ENCODE results near the gene SLC9A8. TPM values are rescaled to one million over a fixed set of nuclear protein-coding genes. Genes with fewer than 3 reads are reported as not detected.
"Not testable (repeated sequence)": the region's sequence is repeated elsewhere in the genome, so short reads cannot be mapped to it uniquely, and the experiment has no call there.

SLC9A8 gene
- total RNA-seq, 1 donor from 2014 or later: 8.8 TPM

DNA sequence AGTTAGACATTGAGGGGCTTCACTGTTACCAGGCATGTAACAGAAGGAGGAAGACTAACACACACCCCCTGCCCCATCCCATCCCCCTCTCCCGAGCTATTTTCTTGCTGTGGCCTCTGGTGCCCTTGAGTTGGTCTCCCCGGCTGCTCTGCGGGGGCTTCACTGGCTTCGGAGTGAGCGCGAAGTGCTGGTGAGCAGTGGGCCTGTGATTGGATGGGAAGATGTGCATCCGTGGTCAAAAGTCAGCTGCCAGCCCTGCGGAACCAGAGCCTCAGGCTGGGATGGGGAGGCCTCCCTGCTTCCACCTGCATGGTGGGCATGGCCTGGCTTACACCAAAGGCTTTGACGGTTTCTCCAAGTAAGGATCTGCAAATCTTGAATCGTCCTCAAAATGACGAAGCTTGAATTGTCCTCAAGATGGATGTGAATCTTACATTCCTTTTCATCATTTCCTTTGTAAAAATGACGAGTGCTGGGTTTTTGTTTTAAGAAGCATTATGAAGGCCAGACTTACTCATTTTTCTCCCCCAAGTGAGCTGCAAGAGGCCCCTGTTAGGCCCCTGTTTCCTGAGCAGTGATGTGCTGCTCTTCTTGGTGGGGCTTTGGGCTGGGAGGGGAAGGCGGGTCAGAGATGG lies 79.0 kb downstream of the SLC9A8 start:
- TF ChIP-seq POLR2AphosphoS5 (IDR thresholded peaks at IDR 0.05; ENCODE audit: insufficient read depth in 1 of 2, low read depth in 1 of 2) (no peak), POLR2A (IDR thresholded peaks at IDR 0.05) (no peak)
- TF ChIP-seq, protein P1, sequence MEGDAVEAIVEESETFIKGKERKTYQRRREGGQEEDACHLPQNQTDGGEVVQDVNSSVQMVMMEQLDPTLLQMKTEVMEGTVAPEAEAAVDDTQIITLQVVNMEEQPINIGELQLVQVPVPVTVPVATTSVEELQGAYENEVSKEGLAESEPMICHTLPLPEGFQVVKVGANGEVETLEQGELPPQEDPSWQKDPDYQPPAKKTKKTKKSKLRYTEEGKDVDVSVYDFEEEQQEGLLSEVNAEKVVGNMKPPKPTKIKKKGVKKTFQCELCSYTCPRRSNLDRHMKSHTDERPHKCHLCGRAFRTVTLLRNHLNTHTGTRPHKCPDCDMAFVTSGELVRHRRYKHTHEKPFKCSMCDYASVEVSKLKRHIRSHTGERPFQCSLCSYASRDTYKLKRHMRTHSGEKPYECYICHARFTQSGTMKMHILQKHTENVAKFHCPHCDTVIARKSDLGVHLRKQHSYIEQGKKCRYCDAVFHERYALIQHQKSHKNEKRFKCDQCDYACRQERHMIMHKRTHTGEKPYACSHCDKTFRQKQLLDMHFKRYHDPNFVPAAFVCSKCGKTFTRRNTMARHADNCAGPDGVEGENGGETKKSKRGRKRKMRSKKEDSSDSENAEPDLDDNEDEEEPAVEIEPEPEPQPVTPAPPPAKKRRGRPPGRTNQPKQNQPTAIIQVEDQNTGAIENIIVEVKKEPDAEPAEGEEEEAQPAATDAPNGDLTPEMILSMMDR (IDR thresholded peaks at IDR 0.05): no peak
- no peaks in the 10 kb centered on the region for H3K9me3 ChIP-seq
- no peak for DNase-seq (ENCODE audit: extremely low spot score in 2 of 2)
- H3K36me3 ChIP-seq: peaks cover 0 to 12% of the 10 kb centered on the region in 2 donors
- H3K4me1 ChIP-seq: peaks cover 12% of the 10 kb centered on the region
- intact Hi-C loops (cut with DNase I): no loop called here
- H3K27ac ChIP-seq: no peak overlapping the region
- H3K4me3 ChIP-seq: no peak overlapping the region
- no peaks in the 10 kb centered on the region for H3K27me3 ChIP-seq

DNA sequence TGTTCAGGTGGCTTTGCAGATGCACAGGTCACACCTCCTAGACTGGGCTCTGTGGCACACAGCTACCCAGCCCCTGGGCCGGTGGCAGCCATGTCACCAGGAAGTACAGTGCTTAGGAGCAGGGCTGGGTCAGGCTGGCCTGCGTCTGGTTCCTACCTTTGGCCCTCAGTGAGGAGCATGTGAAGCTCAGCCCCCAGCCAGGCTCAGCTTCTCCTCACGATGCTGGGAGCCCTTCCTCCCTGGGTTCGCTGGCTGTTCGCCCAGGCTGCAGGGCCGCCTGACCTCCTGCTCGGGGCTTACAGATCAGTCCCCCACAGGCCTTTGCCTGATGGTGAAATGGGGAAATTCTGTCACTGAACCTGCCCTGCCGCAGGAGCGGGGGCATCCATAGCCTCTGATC lies 79.6 kb downstream of the SLC9A8 start:
- H3K4me3 ChIP-seq: no peak overlapping the region
- H3K9me3 ChIP-seq: no peaks in the 10 kb centered on the region
- H3K4me1 ChIP-seq: peaks cover 12% of the 10 kb centered on the region
- H3K36me3 ChIP-seq: peaks cover 0 to 11% of the 10 kb centered on the region in 2 donors
- DNase-seq (ENCODE audit: extremely low spot score in 2 of 2): no peak
- intact Hi-C loops (cut with DNase I): no loop called here
- no peaks in the 10 kb centered on the region for H3K27me3 ChIP-seq
- no peak overlapping the region for H3K27ac ChIP-seq
- TF ChIP-seq, protein P1 (IDR thresholded peaks at IDR 0.05): no peak
- no peak for TF ChIP-seq POLR2AphosphoS5 (IDR thresholded peaks at IDR 0.05; ENCODE audit: insufficient read depth in 1 of 2, low read depth in 1 of 2)
- TF ChIP-seq POLR2A (IDR thresholded peaks at IDR 0.05): no peak

DNA sequence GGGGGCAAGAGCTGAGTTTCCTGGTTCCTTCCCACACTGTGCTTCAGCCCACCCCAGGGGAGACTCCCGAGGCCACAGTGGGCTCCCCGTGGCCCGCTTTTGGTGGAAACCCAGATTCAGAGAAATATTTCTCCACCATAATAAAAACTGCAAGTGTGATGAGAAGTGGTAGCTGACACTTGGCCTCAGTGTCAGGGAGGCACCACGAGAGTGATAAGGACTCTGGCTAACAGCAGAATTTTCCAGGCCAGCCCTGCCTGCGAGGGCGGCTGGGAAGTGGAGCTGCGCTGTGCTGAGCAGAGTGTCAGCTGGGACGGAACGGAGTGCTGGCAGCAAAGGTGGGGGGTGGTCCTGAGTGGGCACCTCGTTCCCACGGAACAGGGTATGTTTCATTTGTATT lies 80.2 kb downstream of the SLC9A8 start:
- no peak overlapping the region for H3K4me3 ChIP-seq
- no peaks in the 10 kb centered on the region for H3K9me3 ChIP-seq
- peaks cover 8% of the 10 kb centered on the region for H3K4me1 ChIP-seq
- TF ChIP-seq POLR2AphosphoS5 (IDR thresholded peaks at IDR 0.05; ENCODE audit: insufficient read depth in 1 of 2, low read depth in 1 of 2): no peak
- TF ChIP-seq POLR2A (IDR thresholded peaks at IDR 0.05): no peak
- TF ChIP-seq, protein P1 (IDR thresholded peaks at IDR 0.05): no peak
- H3K27me3 ChIP-seq: no peaks in the 10 kb centered on the region
- DNase-seq (ENCODE audit: extremely low spot score in 2 of 2): no peak
- H3K27ac ChIP-seq: no peak overlapping the region
- intact Hi-C loops (cut with DNase I): no loop called here
- peaks cover 0 to 6% of the 10 kb centered on the region in 2 donors for H3K36me3 ChIP-seq

DNA sequence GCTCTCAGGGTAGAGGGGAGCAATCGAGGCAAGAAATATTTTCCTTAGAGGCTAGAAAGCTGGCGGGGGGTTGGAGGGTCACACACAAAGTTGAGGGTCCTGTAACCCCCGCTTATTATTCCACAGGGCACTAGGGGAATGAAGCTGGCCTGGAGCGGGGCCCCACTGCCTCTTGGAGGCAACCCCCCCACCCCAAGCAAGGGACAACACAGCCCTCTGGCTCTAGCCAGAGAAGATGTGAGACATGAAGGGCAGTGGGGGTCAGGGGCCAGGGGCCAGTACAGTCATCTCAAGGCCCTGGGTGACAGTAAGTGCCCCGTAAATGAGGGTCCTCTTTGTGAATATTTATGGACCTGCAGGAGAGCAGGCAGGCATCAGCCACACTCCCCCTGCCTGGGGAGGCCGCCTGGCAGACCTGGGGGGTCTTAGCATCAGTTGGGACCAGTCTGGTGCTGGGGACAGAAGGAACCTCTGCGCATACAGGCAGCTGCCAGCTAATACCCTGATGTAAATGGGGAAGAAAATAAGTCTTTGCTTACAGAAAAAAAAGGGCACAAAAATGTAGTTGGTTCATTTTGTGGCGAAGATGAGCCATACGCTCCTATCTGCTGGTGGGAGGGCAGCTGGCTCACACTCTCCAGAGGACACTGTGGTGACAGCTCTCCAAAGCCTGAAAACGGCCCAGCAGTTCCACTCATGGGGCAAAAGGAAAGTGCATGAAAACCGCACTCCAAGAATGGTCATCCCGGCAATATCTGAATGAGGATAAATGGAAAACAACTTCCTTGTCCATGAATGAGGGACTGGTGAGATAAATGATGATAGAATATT lies 80.8 kb downstream of the SLC9A8 start:
- Histone ChIP-seq H3K27ac (no peak overlapping the region), H3K9me3 (no peaks in the 10 kb centered on the region), H3K36me3 (no peaks in the 10 kb centered on the region), H3K27me3 (no peaks in the 10 kb centered on the region), H3K4me3 (no peak overlapping the region), H3K4me1 (peaks cover 1% of the 10 kb centered on the region)
- TF ChIP-seq POLR2A (IDR thresholded peaks at IDR 0.05) (no peak), POLR2AphosphoS5 (IDR thresholded peaks at IDR 0.05; ENCODE audit: insufficient read depth in 1 of 2, low read depth in 1 of 2) (no peak)
- TF ChIP-seq, protein P1 (IDR thresholded peaks at IDR 0.05): no peak
- intact Hi-C loops (cut with DNase I): no loop called here
- no peak for DNase-seq (ENCODE audit: extremely low spot score in 2 of 2)

DNA sequence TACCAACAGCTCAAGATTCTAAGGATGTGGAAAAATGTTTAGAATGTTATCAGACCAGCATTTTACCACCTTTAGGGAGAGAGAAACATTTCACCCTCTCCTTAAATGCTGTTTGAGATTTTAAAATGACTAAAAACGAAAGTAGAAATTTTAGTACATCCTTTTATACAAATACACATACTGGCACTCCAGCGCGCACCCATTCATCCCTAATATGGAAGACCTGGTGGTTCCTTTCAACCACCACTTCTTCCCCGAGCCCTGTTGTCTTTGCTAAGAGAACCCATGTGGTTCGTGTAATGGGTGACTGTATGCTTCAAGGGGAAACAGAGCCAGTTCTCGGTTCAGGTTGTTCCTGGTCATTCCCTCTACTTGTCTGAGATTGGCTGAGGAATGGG lies 81.4 kb downstream of the SLC9A8 start:
- no peak overlapping the region for H3K4me3 ChIP-seq

DNA sequence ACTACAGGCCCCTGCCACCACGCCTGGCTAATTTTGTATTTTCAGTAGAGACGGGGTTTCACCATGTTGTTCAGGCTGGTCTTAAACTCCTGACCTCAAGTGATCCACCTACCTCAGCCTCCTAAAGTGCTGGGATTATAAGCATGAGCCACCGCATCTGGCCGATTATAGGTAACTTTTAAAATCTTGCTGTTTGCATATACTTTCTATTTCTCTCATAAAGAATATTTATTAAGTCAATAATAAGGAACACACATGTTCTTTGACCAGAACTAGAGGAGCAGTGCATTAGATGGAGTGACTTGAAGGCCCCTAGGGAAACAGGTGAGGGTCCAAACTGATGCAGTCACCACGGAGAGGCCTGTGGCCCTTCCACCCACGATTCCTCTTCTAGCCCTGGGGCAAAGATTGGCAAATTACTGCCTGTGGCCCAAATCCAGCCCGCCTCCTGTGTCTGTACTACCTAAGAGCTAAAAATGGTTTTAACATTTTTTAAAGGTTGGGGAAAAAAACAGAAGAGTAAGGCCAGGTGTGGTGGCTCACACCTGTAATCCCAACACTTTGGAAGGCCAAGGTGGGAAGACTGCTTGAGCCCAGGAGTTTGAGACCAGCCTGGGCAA lies 83.0 kb downstream of the SLC9A8 start:
- H3K4me3 ChIP-seq; H3K9me3 ChIP-seq; H3K36me3 ChIP-seq; DNase-seq (ENCODE audit: extremely low spot score in 2 of 2); H3K27me3 ChIP-seq; intact Hi-C loops (cut with DNase I); H3K4me1 ChIP-seq; H3K27ac ChIP-seq: not testable (repeated sequence)

More for the DNA sequence above, 81.4 kb downstream of the SLC9A8 start:
- Histone ChIP-seq H3K4me1 (no peaks in the 10 kb centered on the region), H3K27ac (no peak overlapping the region), H3K9me3 (no peaks in the 10 kb centered on the region), H3K36me3 (no peaks in the 10 kb centered on the region), H3K27me3 (no peaks in the 10 kb centered on the region)
- no peak for DNase-seq (ENCODE audit: extremely low spot score in 2 of 2)
- intact Hi-C loops (cut with DNase I): no loop called here
- TF ChIP-seq, protein P1 (IDR thresholded peaks at IDR 0.05): no peak
- no peak for TF ChIP-seq POLR2A (IDR thresholded peaks at IDR 0.05)

Measured in vagina (tissue), 2 donors.